Measurements from ENCODE around the gene CCR3.
"Not testable (repeated sequence)": the region's sequence is repeated elsewhere in the genome, so short reads cannot be mapped to it uniquely, and the experiment has no call there.

The CCR3 gene

GRCh38 chr3:46242120-46242519, at the start of gene CCR3:
CCR3 (plus strand) TSS chr3:46242460; CDS start chr3:46265159, 22,699 bp downstream.
- no peak for DNase-seq (ENCODE audit: insufficient read length, low spot score)
- FAIRE-seq: peak; percentile 59

GRCh38 chr3:46192939-46193338, 49.3 kb upstream of the CCR3 start:
- DNase-seq (ENCODE audit: insufficient read length, low spot score) (no peak), FAIRE-seq (peak; percentile 47)

- DNase-seq (ENCODE audit: insufficient read length, low spot score) (no peak), FAIRE-seq (peak; percentile 64)
Measured at GRCh38 chr3:46193436-46193835, 48.8 kb upstream of the CCR3 start.

GRCh38 chr3:46194868-46195553, 47.2 kb upstream of the CCR3 start:
- no peak for DNase-seq (ENCODE audit: insufficient read length, low spot score)
- FAIRE-seq: no peak

GRCh38 chr3:46196261-46196957, 45.9 kb upstream of the CCR3 start:
- FAIRE-seq: no peak
- DNase-seq (ENCODE audit: insufficient read length, low spot score): no peak

- DNase-seq (ENCODE audit: insufficient read length, low spot score) (no peak), FAIRE-seq (no peak)
Measured at GRCh38 chr3:46200211-46200610, 42.0 kb upstream of the CCR3 start.

- DNase-seq (ENCODE audit: insufficient read length, low spot score): no peak
- no peak for FAIRE-seq
Measured at GRCh38 chr3:46200790-46201189, 41.5 kb upstream of the CCR3 start.

- DNase-seq (ENCODE audit: insufficient read length, low spot score): no peak
- FAIRE-seq: no peak
Measured at GRCh38 chr3:46202535-46202934, 39.7 kb upstream of the CCR3 start.

- DNase-seq (ENCODE audit: insufficient read length, low spot score) (no peak), FAIRE-seq (no peak)
Measured at GRCh38 chr3:46203681-46204080, 38.6 kb upstream of the CCR3 start.

- DNase-seq (ENCODE audit: insufficient read length, low spot score): no peak
- peak; percentile 21 for FAIRE-seq
Measured at GRCh38 chr3:46205286-46205960, 36.8 kb upstream of the CCR3 start.

- FAIRE-seq (peak; percentile 49), DNase-seq (ENCODE audit: insufficient read length, low spot score) (no peak)
Measured at GRCh38 chr3:46206282-46207015, 35.8 kb upstream of the CCR3 start.

- not testable (repeated sequence) for DNase-seq (ENCODE audit: insufficient read length, low spot score); FAIRE-seq
Measured at GRCh38 chr3:46207514-46207913, 34.7 kb upstream of the CCR3 start.

- peak; percentile 28 for DNase-seq (ENCODE audit: insufficient read length, low spot score)
- peak; percentile 99 for FAIRE-seq
Measured at GRCh38 chr3:46208167-46208704, 34.0 kb upstream of the CCR3 start, which contains the start of gene CCR1. CCR1 (minus strand) TSS chr3:46208313; CDS start chr3:46204313, 4,000 bp downstream.

- FAIRE-seq: peak; percentile 88
- no peak for DNase-seq (ENCODE audit: insufficient read length, low spot score)
Measured at GRCh38 chr3:46209053-46209452, 33.2 kb upstream of the CCR3 start.

GRCh38 chr3:46209746-46210470, 32.4 kb upstream of the CCR3 start:
- no peak for DNase-seq (ENCODE audit: insufficient read length, low spot score)

GRCh38 chr3:46212101-46212500, 30.2 kb upstream of the CCR3 start:
- DNase-seq (ENCODE audit: insufficient read length, low spot score) (no peak), FAIRE-seq (no peak)

More at GRCh38 chr3:46209746-46210470, 32.4 kb upstream of the CCR3 start:
- FAIRE-seq: no peak

- peak; percentile 80 for FAIRE-seq
- DNase-seq (ENCODE audit: insufficient read length, low spot score): no peak
Measured at GRCh38 chr3:46213201-46213600, 29.1 kb upstream of the CCR3 start.

- FAIRE-seq: peak; percentile 81
Measured at GRCh38 chr3:46214751-46215352, 27.4 kb upstream of the CCR3 start.

GRCh38 chr3:46215810-46216414, 26.3 kb upstream of the CCR3 start:
- FAIRE-seq (no peak), DNase-seq (ENCODE audit: insufficient read length, low spot score) (no peak)

More at GRCh38 chr3:46214751-46215352, 27.4 kb upstream of the CCR3 start:
- peak; percentile 23 for DNase-seq (ENCODE audit: insufficient read length, low spot score)

Measured in GM19239 (cell line).